ENCODE results near the gene GRIPAP1.

DNA sequence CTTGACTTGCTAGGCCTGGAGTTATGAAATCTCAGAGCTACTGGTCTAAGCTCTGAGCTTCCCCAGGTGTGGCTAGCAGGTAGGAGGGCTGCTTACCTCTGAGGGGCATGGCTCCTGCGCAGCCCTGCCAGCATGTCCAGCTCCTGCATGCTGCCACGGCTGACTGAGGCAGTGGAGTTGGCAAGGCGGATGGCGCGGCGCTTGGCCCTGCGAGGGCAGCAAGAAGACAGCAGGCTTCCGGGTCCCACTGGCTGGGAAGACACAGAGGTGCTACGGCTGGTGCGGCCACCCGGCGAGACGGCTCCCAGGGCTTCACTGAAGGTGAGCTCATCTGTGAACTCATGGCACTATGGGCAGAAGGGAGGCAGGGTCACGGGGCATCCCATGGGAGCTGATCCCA is 36.1 kb downstream of the GRIPAP1 start:
- TF ChIP-seq, protein P1, sequence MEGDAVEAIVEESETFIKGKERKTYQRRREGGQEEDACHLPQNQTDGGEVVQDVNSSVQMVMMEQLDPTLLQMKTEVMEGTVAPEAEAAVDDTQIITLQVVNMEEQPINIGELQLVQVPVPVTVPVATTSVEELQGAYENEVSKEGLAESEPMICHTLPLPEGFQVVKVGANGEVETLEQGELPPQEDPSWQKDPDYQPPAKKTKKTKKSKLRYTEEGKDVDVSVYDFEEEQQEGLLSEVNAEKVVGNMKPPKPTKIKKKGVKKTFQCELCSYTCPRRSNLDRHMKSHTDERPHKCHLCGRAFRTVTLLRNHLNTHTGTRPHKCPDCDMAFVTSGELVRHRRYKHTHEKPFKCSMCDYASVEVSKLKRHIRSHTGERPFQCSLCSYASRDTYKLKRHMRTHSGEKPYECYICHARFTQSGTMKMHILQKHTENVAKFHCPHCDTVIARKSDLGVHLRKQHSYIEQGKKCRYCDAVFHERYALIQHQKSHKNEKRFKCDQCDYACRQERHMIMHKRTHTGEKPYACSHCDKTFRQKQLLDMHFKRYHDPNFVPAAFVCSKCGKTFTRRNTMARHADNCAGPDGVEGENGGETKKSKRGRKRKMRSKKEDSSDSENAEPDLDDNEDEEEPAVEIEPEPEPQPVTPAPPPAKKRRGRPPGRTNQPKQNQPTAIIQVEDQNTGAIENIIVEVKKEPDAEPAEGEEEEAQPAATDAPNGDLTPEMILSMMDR (IDR thresholded peaks at IDR 0.05), result no peak
- TF ChIP-seq SIN3A (IDR thresholded peaks at IDR 0.05; ENCODE audit: borderline replicate concordance, insufficient read depth, low read depth, low read length), result no peak
